Hematopoietic multipotent progenitor cell treated with erythropoietin and hydrocortisone succinate and interleukin-3 and kit ligand, for 15 days (in vitro differentiated cells): ENCODE data around the gene PIAS2.
"Not testable (repeated sequence)": the region's sequence is repeated elsewhere in the genome, so short reads cannot be mapped to it uniquely, and the experiment has no call there.

Experiments
- DNase-seq: peaks from one replicate; pipeline ENCODE4 v3.0.0-alpha.2; 2015; ENCODE audit warnings: low spot score

PIAS2 gene

DNA sequence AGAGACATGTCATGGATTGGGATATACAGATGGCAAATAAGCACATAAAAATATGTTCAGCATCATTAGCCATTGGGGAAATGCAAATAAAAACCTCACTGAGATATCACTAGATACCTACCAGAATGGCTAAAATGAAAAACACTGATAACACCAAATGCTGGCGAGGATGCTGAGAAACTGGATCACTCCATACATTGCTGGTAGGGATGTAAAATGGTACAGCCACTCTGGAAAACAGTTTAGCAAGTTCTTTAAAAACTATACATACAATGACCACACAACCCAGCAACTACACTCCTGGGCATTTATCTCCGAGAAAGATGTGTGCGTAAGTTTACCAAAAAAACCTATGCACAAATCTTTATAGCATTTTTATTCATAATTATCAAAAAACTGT lies 13.9 kb downstream of the PIAS2 start:
- DNase-seq, result no peak

DNA sequence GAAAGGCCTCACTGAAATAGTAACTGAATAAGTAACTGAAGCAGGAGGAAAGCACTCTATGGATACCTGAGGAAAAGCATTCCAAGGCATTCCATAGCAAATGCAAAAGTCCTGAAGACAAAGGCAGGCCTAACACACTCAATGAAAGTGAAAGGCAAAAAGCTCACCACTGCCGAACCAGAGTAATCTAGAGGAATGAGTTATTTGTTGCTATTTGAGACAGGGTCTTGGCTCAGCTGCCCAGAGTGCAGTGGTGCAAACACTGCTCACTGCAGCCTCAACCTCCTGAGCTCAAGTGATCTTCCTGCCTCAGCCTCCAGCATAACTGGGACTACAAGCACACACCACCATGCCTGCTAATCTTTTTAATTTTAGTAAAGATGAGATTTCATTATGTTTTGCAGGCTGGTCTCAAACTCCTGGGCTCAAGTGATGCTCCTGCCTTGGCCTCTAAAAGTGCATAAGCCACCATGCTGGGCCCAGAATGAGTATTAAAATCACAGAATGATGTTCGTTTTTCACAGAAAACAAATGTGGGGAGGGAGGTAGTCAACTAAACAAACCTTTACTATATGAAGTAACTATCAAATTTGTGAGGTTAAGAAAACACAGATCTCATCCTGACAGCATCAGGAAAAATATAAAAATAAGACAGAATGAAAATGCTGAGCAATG lies 17.9 kb downstream of the PIAS2 start:
- no peak for DNase-seq

DNA sequence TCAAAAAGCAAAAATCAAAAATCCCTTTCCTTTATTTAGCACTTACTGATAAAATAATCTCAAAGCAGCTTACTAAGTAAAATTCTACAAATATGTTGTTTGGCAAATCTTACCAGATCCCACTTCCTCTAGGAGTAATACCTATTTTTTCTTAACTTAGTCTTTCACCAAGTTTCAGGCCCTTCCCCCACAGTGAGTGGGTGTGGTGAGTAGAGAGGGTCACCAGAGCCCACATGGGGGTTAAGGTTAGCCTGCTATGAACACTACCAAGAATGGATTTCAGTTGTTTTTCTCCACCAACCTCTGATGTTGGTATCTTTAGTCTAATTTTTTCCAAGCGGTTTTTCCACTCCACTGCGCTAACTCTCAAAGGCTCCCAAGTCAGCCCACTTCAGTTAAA lies 23.2 kb downstream of the PIAS2 start:
- no peak for DNase-seq

DNA sequence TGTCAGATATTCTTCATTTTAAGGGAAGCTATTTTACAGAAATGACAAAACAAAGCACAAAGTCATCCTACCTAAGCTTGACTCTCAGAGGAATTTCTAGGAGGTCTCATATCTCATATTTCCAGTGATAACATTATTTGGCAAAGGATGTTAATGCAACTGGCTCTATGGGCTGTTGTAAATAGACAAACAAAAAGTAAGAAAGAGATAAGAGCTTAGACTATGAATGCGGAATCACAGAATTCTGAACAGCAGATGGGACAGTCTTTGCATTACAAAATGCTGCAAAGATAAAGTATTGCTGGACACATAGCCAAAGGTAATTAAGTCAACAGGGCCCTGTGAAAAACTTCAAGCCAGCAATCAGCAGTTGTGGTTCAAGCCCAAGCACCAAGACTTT lies 23.9 kb downstream of the PIAS2 start:
- DNase-seq, result no peak

DNA sequence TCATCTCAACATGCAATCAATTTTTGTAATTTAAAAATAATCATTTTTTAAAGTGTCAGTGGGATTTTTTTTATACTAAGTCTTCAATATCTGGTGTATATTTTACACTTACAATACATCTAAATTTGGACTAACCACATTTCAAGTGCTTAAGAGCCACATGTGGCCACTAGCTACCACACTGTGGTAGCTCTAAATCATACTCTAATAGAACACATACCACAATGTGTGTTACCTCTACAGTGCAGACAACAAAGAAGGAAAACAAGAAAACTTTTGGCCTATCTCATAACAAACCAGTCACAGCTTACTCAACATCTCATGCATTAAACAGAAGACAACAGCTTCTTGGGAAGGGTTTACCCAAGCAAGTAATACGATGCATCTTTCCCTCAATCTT lies 24.5 kb downstream of the PIAS2 start:
- no peak for DNase-seq

DNA sequence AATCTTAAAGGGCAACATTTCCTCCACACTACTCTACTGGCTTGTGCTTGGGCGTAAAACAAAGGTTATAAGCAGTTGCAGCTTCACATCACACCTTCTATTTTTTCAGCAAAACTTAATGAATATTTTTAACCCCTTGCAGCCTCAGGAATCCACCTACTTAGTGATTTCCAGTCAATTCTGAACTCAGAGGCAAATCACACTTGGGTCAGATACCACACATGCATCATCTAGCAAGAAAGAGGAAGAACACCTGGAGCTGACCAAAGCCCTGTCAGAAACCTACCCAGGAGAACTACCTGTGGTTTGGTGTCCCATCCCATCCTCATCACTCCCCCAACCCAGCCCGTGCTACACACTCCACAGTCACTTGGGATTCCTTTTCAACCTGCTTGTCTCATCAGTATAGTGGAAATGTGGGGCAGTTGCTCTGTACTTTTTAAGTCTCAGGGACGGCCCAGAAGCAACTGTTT lies 25.5 kb downstream of the PIAS2 start:
- DNase-seq, result no peak

DNA sequence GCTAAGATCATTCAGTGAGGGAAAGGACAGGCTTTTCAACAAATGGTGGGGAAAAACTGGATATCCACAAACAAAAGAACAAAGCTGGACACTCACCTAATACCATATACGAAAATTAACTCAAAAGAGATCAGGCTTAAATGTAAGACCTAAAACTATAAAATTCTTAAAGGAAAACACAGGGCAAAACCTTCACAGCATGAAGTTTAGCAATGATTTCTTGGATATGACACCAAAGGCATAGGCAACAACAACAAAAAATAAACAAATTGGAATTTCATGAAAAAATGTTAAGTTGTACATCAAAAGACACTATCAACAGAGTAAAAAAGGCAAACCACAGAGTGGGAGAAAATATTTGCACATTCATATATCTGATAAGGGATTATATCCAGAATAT lies 28.3 kb downstream of the PIAS2 start:
- no peak for DNase-seq

DNA sequence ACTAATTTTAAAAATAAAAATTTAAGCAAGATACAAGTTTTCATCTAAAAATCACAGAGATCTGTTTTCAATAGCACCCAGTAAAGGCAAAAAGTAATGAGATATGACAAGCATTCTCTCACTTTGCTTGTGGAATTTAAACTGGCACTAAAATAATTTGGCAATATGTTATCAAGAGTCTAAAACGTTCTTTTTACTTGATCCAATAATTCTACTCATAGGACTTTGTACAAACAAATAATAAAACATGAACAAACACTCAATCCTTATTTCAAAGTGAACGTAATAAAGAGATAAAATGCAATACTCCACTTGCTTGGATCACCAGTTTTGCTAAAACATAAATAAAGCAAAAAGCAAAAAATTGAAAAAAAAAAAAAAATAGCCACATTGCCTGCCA lies 30.4 kb downstream of the PIAS2 start:
- no peak for DNase-seq

DNA sequence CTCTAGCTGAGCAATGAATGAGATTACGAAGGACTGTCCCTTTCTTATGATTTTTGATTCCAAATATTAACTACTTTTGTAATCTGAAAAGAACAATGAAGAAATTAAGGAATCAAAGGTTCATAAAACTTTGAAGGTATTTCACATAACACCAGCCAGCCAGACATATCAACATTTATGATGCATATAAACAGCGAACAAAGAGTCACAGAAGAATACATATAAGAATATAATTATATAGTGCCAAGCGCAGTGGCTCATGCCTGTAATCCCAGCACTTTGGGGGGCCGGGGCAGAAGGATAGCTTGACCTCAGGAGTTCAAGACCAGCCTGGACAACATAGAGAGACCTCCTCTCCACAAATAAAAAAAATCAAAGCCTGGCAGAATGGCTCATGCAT lies 34.1 kb downstream of the PIAS2 start:
- no peak for DNase-seq

DNA sequence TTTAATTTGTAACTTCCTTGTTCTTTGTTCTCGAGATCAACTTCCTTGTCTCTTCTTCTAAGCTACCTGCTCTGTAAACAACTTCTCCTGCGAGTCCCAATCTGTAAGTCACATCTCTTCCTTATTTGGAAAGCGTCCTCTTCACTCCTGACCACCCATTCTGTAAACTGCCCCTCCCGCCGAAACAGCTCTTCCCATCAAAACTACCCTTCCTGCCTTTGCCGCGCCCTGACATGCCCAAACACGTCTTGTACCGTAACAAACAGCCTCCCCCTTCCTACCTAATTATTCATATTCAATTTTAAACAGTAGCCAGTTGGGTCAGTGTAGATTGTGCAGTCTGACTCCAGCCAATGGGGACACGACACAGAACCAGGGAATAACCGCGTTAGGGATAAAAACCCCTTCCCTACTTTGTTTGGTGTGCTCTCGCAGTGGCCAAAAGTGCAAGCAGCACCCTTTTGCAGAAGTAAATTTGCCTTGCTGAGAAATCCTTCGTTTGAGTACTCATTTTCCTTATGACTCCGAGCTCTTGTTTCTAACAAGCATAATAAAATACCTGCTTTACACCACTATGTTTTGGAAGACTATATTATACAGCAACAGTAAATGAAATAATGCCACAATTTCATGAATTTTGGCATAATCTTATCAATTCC lies 39.8 kb downstream of the PIAS2 start:
- DNase-seq, result no peak

DNA sequence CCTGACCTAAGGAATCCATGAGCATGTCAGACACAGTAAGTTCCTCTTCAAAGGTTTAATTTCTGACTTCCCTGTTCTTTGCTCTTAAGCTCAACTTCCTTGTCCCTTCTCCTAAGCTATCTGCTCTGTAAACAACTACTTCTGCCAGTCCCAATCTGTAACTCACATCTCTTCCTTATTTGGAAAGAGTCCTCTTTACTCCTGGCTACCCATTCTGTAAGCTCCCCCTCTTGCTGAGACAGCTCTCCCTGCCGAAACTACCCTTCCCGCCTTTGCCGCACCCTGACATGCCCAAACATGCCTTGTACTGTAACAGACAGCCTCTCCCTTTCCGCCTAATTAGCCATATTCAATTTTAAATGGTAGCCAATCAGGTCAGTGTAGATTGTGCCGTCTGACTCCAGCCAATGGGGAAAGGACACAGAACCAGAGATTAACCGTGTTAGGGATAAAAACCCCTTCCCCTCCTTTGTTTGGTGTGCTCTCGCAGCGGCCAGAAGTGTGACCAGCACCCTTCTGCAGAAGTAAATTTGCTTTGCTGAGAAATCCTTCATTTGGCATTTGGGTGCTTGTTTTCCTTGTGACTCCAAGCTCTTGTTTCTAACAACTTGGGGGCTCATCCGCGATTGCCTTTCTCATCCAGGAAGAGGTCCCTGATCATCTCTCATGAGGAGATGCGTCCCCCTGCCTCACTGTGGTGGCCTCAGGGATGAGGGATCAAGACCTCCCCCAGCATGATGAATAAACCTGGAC lies 49.0 kb downstream of the PIAS2 start:
- no peak for DNase-seq

DNA sequence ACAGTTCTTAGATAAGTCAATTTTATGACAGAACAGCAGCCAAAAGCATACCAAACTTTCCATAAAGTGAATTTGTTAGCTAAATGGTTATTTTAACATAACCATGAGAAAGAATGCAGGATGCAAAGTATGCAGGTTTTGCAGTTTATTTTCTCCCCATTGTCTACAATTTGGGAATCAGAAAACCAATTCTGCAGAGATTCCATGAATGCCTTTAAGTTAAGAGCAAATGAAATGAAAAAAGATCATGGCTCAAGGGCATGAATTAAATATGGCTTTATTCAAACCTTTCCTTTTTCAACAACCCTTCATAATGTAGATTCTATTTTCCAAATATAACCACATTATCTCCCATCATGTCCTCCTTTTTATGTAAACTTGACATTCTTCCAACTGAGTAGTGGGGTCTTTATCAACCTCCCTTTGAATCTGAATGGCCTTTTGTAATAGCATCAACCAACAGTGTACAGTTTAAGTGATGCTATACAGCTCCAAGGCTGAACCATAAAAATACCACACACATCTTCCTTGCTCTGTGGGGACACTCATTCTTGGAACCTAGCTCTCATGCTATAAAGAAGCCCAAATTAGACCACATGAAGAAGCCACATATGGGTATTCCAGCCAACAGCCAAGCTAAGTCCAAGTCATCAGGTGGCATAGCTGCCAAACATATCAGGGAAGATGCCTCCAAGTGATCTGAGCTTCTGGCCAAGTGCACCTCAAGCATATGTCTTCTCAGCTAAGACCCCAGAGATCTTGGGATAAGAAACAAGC lies 49.8 kb downstream of the PIAS2 start:
- no peak for DNase-seq

DNA sequence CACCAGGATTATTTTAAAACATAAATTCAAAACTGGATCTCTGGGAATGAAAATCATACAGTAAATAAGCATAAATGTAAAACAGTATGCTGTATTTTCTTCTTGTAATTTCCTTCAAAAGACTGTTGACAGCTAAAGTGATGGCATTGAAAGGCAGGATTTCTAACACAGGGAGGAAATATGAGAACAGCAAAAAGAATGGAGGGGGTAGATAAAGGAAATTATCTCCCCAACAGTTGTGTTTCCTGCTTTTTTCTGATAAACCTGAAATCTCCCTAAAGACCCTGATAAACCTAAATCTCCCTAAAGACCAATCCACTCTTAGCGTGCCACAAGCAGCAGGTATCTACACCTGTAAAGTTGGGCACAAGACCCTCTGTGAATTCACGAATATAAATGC lies 50.8 kb downstream of the PIAS2 start:
- DNase-seq, result no peak

DNA sequence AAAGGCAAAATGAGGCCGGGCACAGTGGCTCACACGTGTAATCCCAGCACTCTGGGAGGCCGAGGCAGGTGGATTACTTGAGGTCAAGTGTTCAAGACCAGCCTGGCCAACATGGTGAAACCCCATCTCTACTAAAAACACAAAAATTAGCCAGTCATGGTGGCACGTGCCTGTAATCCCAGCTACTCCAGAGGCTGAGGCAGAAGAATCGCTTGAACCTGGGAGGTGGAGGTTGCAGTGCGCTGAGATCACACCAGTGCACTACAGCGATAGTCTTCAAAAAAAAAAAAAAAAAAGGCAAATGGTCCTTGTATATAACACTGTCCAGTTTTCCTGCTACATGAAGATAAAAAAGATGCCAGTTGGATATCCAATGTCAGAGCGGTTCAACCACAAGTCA lies 52.1 kb downstream of the PIAS2 start:
- DNase-seq, result not testable (repeated sequence)

DNA sequence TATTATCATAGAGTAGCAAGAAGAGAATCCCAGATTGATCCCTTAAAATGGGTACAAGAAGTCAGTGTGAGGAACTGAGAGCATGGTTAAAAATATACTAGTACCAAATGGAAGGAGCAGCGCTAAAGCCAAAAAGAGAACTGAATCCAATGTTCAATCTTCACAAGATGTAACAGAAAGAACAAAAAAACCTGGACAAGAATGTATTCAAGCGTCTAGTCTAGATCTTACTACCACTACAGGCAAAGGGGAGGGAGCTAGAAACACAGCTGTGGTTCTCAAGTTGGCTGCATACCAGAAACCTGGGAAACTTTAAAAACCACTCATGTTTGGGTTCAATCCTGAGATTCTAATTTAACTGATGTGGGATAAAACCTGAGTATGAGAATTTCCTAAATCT lies 57.5 kb downstream of the PIAS2 start:
- DNase-seq, result no peak

DNA sequence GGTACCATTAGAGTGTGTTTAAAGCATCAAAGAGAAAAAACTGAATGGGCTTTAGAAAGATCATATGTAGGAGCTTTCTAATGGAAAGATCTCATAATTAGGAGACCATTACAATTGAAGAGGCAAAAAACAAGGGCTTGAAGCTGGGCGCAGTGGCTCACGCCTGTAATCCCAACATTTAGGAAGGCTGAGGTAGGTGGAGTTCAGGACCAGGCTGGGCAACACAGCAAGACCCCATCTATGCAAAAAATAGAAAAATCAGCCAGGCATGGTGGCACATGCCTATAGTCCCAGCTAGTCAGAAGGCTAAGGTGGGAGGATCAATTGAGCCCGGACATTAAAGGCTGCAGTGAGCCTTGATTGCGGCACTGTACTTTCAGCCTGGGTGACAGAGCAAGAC lies 59.0 kb downstream of the PIAS2 start:
- DNase-seq, result no peak

DNA sequence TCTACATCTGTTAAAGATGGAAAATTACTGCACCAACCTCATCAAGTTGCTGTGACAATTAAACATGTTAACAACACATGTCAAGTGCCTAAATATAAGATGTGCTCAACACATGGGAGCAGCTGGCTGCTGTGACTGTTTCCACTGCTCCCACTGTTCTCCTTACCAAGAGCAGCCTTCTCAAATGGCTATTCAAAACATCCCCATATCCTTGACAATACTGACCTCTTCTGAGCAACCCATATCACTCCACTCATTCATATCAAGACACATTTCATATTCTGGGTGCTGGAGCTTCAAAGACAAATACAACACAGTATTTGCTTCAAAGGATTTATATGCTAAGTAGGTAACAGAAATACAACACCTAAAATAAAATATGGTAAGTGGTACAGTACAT lies 60.3 kb downstream of the PIAS2 start:
- DNase-seq, result no peak

DNA sequence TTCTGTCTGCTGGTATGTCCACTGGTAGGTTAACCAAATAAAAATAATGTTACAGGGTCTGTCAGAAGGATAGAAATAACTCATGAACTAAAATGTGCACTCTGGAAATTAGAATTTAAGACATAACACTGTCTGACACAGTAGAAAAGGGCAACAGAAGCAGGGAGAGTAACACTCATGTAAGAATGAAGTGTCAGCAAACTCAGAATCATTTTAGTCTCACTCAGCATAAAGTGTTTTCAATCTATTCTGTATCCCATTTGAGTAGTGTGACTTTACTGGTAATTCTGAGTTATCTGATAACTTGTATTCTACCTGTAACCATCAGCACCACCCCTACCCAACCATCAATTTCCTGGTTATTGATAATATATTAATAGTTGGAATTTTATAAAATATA lies 68.3 kb downstream of the PIAS2 start:
- DNase-seq, result no peak

DNA sequence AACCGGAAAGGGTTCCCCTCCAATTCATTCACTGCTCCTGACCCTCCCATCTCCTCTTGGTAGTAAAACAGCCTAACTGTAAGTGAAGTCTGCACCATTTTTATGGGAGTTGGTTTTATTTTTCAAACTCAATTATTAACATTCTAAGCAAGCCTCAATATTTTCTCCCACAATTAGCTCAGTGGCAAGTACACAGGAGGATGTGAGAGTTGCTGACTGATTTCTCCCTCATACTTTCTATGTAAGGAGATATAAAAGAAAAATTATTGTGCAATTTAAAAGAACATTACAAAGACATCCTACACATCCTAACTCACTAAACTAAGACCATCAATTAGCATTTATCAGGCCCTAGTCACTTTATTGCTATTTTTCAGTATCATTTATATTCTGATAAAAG lies 73.9 kb downstream of the PIAS2 start:
- no peak for DNase-seq

DNA sequence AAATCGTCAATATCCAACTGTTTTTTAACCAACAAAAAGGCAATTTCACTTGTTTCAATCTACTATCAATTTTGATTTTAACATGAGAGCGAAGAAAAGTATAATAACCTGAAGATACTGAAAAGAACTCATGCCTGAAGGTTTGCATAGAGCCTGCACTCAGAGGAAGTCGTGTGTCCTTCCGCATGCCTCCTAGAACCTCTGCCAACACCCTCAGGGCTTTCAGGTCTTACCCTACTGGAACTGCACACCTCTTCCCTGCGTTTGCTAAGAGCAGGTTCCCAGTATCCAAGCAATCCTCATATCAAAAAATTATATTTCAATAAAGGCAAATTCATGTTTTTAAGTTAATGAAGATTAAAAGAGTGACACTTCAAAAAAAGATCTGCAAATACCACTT lies 74.7 kb downstream of the PIAS2 start:
- DNase-seq, result no peak

DNA sequence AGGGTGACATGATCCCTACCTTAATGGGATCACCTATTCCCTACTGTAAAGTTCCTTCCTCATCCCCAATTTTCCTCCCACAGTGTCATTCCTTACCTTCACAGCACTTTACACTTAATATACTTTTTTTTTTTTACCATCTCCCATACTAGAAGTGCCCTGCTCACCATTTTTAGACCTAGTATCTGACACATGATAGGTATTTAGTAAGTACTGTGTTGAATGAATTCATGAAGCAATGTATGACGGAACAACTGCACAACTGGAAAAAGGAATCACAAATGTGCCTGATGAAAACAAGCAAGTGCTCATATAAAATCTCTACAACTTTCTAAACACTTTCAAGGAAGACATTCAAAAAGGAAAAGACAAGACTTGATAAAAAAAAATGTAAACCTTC lies 83.4 kb downstream of the PIAS2 start:
- DNase-seq, result no peak

DNA sequence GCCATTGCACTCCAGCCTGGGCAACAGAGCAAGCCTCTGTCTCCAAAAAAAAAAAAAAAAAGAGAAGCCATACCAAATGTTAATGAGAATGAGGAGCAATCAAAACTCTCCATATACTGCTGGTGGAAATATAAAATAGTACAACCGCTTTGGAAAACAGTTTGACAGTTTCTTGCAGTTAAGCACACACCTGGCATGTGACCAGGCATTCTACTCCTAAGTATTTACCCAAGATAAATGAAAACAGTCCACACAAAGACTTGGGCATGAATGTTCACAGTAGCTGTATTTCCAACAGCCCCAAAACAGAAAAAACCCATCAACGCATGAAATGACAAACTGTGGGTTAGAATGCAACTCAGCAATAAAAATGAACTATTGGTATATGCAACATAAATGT lies 84.5 kb downstream of the PIAS2 start:
- DNase-seq, result no peak

DNA sequence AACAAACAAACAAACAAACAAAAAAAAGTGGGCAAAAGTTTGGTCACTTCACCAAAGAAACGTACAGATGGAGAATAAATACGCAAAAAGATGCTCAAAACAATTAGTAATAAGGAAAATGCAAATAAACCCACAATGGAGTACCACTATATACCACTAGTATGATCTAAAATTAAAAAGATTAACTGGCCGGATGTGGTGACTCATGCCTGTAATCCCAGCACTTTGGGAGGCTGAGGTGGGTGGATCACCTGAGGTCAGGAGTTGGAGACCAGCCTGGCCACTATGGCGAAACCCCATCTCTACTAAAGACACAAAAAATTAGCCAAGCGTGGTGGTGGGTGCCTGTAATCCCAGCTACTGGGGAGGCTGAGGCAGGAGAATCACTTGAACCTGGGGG lies 84.9 kb downstream of the PIAS2 start:
- DNase-seq, result not testable (repeated sequence)
